K562 (cell line): ENCODE data around the gene IMP4. TPM values are rescaled to one million over a fixed set of nuclear protein-coding genes. Genes with fewer than 3 reads are reported as not detected.

ENCODE experiments used
- CLOCK ChIP-seq: fragments of 250-450 bp; sonication (Bioruptor Pico); IDR thresholded peaks from 2 replicates; pipeline ENCODE4 v1.4.0; 2020; ENCODE audit warnings: mild to moderate bottlenecking, moderate library complexity, borderline replicate concordance
- CREB1 ChIP-seq, 2 experiments: sonication (generic) in 1 of 2; formaldehyde crosslinking in 1 of 2; IDR thresholded peaks; 2 replicates each; pipeline versions ENCODE4 v1.6.1 to v1.8.0; 2012 to 2022; ENCODE audit warnings: inconsistent platforms in 1 of 2, mild to moderate bottlenecking in 1 of 2, missing genetic modification reagents in 1 of 2, moderate library complexity in 1 of 2
- ERF ChIP-seq: fragments of 450-650 bp; formaldehyde crosslinking; IDR thresholded peaks from 2 replicates; pipeline ENCODE4 v1.4.0; 2020; ENCODE audit warnings: mild to moderate bottlenecking, mixed read lengths
- JUND ChIP-seq, 2 experiments: IDR thresholded peaks; 2 replicates in 1 of 2; 3 replicates in 1 of 2; pipeline ENCODE4 v1.6.1; 2011; ENCODE audit warnings: borderline replicate concordance in 2 of 2, low read depth in 2 of 2, low read length in 2 of 2, improper control_type of control experiment in 1 of 2, missing biosample characterization in 1 of 2, missing genetic modification characterization in 1 of 2, missing genetic modification reagents in 1 of 2
- NBN ChIP-seq: fragments of 450-650 bp; IDR thresholded peaks from 2 replicates; pipeline ENCODE4 v1.6.1; 2016; ENCODE audit warnings: low read depth, mild to moderate bottlenecking
- NCOR1 ChIP-seq: fragments of 450-650 bp; IDR thresholded peaks from 2 replicates; pipeline ENCODE4 v1.6.1; 2016; ENCODE audit warnings: mild to moderate bottlenecking, moderate library complexity
- RREB1 ChIP-seq: fragments of 250-450 bp; sonication (Bioruptor Pico); IDR thresholded peaks from 2 replicates; pipeline ENCODE4 v1.4.0; 2020
- SAP30 ChIP-seq: fragments of 200-600 bp; sonication (generic); IDR thresholded peaks from 2 replicates; pipeline ENCODE4 v1.6.1; 2012; ENCODE audit warnings: borderline replicate concordance, low read depth, mild to moderate bottlenecking, moderate library complexity, low read length, control low read depth, inconsistent platforms; ENCODE audit not compliant: insufficient read depth, poor library complexity, severe bottlenecking
- TAF7 ChIP-seq: fragments of 450-650 bp; IDR thresholded peaks from 2 replicates; pipeline ENCODE4 v1.6.1; 2016; ENCODE audit warnings: missing genetic modification characterization, missing compliant biosample characterization
- ZBTB12 ChIP-seq: fragments of 250-450 bp; sonication (Bioruptor Pico); IDR thresholded peaks from 2 replicates; pipeline ENCODE4 v1.4.0; 2020
- ZBTB33 ChIP-seq: sonication (generic); formaldehyde crosslinking; IDR thresholded peaks from 2 replicates; pipeline ENCODE4 v1.8.1; 2023; ENCODE audit warnings: mild to moderate bottlenecking, missing genetic modification reagents
- ZBTB8A ChIP-seq: fragments of 450-650 bp; IDR thresholded peaks from 2 replicates; pipeline ENCODE4 v1.6.1; 2018; ENCODE audit warnings: mild to moderate bottlenecking, moderate library complexity; ENCODE audit not compliant: partially characterized antibody
- ZNF561 ChIP-seq: fragments of 450-650 bp; formaldehyde crosslinking; conservative IDR thresholded peaks from 2 replicates; pipeline ENCODE4 v1.4.0; 2020; ENCODE audit warnings: mild to moderate bottlenecking, moderate library complexity
- polyA plus RNA-seq, 8 experiments: library from polyadenylated mRNA; depleted of rRNA in 4 of 8; stranded (reverse) in 5 of 8; unstranded in 3 of 8; fragments of >200 nt; fragmentation: Nextera tagmentation in 2 of 8; fragmentation: Illumina TruSeq in 1 of 8; extraction: Ambion mirVana in 2 of 8; extraction: Trizol in 1 of 8; gene quantifications; 2 replicates each; pipeline versions ENCODE4 v1.2.1 to v1.2.3, GENCODE V29; 2011 to 2014; ENCODE audit warnings: inconsistent platforms in 1 of 8, missing spikeins in 1 of 8
- total RNA-seq, 7 experiments: library from RNA; depleted of rRNA in 6 of 7; stranded (reverse); fragments of >200 nt in 6 of 7; fragmentation: Illumina TruSeq in 2 of 7; extraction: Trizol in 2 of 7; gene quantifications; 2 replicates each; pipeline versions ENCODE4 v1.2.1 to v1.2.3, GENCODE V29; 2011 to 2021; ENCODE audit warnings: low replicate concordance in 1 of 7

The IMP4 gene
- total and polyA plus RNA-seq, 9 of the 15 experiments (the other 6 are each of a cell fraction or from before 2014, with no cell fraction given), result 35.4 to 209 (median 100.0) TPM

GRCh38 chr2:130372055-130372832 lies 29.5 kb downstream of the IMP4 start (continued):
- TF ChIP-seq RREB1 (no peak), ZBTB12 (CRISPR knock-in tag) (peak; percentile 50), CREB1 (IDR thresholded peaks at IDR 0.05) (peak; percentile 88), CREB1 (CRISPR knock-in tag; IDR thresholded peaks at IDR 0.05) (peak; percentile 75), ZBTB8A (no peak), ERF (CRISPR knock-in tag) (no peak), ZBTB33 (CRISPR knock-in tag) (peak; percentile 97), JUND (IDR thresholded peaks at IDR 0.05; ENCODE audit: borderline replicate concordance, low read depth, low read length) (peak; percentile 67), JUND (tag; IDR thresholded peaks at IDR 0.05; ENCODE audit: borderline replicate concordance, low read depth, low read length) (no peak; the same call in 2 of the 3 replicates), SAP30 (peak; percentile 57), CLOCK (CRISPR knock-in tag) (no peak), TAF7 (tag) (no peak), NCOR1 (peak; percentile 50; the same call in 1 of the 2 replicates), ZNF561 (CRISPR knock-in tag) (no peak), NBN (0 out of 2 replicates have a peak, but pooled peaks have one; percentile 51)
